ENCODE measurements around the gene WBP2.

- TF ChIP-seq POLR2AphosphoS5 (IDR thresholded peaks at IDR 0.05; ENCODE audit: low read depth, low read length), result no peak
- TF ChIP-seq TAF1 (IDR thresholded peaks at IDR 0.05; ENCODE audit: borderline replicate concordance, insufficient read depth, low read length), result no peak
Observed at GRCh38 chr17:75895370-75896155, 40.4 kb upstream of the WBP2 start.
